DND-41 (cell line): ENCODE results near the gene BRIP1.

Experiments
- EZH2 ChIP-seq: IDR thresholded peaks from 3 replicates; pipeline ENCODE4 v1.6.1; 2012; ENCODE audit warnings: borderline replicate concordance, low read depth, mild to moderate bottlenecking, moderate library complexity, low read length, inconsistent platforms; ENCODE audit not compliant: severe bottlenecking
- TF ChIP-seq, protein P1 (sequence below): IDR thresholded peaks from 2 replicates; pipeline ENCODE4 v1.5.1; 2012; ENCODE audit warnings: borderline replicate concordance, low read length, moderate library complexity, mild to moderate bottlenecking; ENCODE audit not compliant: poor library complexity, severe bottlenecking; ENCODE audit errors: extremely low read depth

- TF ChIP-seq, protein P1, sequence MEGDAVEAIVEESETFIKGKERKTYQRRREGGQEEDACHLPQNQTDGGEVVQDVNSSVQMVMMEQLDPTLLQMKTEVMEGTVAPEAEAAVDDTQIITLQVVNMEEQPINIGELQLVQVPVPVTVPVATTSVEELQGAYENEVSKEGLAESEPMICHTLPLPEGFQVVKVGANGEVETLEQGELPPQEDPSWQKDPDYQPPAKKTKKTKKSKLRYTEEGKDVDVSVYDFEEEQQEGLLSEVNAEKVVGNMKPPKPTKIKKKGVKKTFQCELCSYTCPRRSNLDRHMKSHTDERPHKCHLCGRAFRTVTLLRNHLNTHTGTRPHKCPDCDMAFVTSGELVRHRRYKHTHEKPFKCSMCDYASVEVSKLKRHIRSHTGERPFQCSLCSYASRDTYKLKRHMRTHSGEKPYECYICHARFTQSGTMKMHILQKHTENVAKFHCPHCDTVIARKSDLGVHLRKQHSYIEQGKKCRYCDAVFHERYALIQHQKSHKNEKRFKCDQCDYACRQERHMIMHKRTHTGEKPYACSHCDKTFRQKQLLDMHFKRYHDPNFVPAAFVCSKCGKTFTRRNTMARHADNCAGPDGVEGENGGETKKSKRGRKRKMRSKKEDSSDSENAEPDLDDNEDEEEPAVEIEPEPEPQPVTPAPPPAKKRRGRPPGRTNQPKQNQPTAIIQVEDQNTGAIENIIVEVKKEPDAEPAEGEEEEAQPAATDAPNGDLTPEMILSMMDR = no peak
- no peak for TF ChIP-seq EZH2
These were observed 127.5 kb downstream of the BRIP1 start for GRCh38 chr17:61735807-61736206.
